Right lobe of liver (tissue), 6 donors: ENCODE results near the gene PGP. TPM values are rescaled to one million over a fixed set of nuclear protein-coding genes. Genes with fewer than 3 reads are reported as not detected.

ENCODE experiments used
- ATAC-seq, 4 donors: fragments of 200-7000 bp; cut with Tn5 transposase; one replicate each; pipeline ENCODE4 v1.9.1; 2020; ENCODE audit warnings: mild to moderate bottlenecking in 4 of 4, moderate library complexity in 4 of 4
- DNase-seq, 3 donors: peaks; one replicate each; pipeline ENCODE4 v3.0.0-alpha.2; 2020
- H3K27ac ChIP-seq, 3 donors: fragments of 200-600 bp; one replicate each; pipeline ENCODE4 v1.8.0; 2022
- H3K27me3 ChIP-seq, 2 donors: fragments of 200-600 bp; one replicate each; pipeline ENCODE4 v1.8.0; 2022
- H3K36me3 ChIP-seq, 4 donors: fragments of 200-600 bp; sonication (generic) in 1 of 4; one replicate each; pipeline versions ENCODE4 v1.5.1 to v1.8.0; 2017 to 2022; ENCODE audit warnings: control low read depth in 1 of 4
- H3K4me1 ChIP-seq, 4 donors: fragments of 200-600 bp; sonication (generic) in 1 of 4; one replicate each; pipeline versions ENCODE4 v1.5.1 to v1.8.0; 2017 to 2022; ENCODE audit warnings: control low read depth in 1 of 4
- H3K4me3 ChIP-seq, 3 donors: fragments of 200-600 bp; one replicate each; pipeline ENCODE4 v1.8.0; 2022
- H3K9me3 ChIP-seq, 4 donors: fragments of 200-600 bp; sonication (generic) in 1 of 4; one replicate each; pipeline versions ENCODE4 v1.5.1 to v1.8.0; 2017 to 2022; ENCODE audit warnings: control low read depth in 1 of 4
- POLR2A ChIP-seq: fragments of 450-650 bp; IDR thresholded peaks from one replicate; pipeline ENCODE4 v1.6.1; 2017; ENCODE audit warnings: antibody characterized with exemption, mild to moderate bottlenecking
- WGBS: methylation state at CpG from one replicate; pipeline ENCODE4 v1.1.6; 2018; ENCODE audit warnings: low coverage, low lambda C conversion rate; ENCODE audit not compliant: insufficient coverage; ENCODE audit errors: missing lambda C conversion rate; 5-methylcytosine and 5-hydroxymethylcytosine counted together
- intact Hi-C, 2 donors: fragments of 100-400 bp; cut with DNase I; formaldehyde crosslinking; loops; one replicate each; pipeline versions ENCODE4 v1.11.2 to v1.14.1; 2022
- total RNA-seq, 6 experiments: library from RNA; depleted of rRNA in 2 of 6; stranded (reverse); fragments of >200 nt in 2 of 6; fragmentation: NEBNext Ultra II Directional in 3 of 6; extraction: Animal tissue kit (Norgen Biotek cat#: 25700) in 3 of 6; gene quantifications; one replicate each; pipeline versions ENCODE4 v1.1.0 to v1.2.4, GENCODE V29; 2016 to 2023
- TF ChIP-seq, protein P1 (sequence below), 4 donors: fragments of 200-600 bp in 3 of 4; fragments of 450-650 bp in 1 of 4; IDR thresholded peaks; one replicate each; pipeline versions ENCODE4 v1.5.1 to v1.8.0; 2016 to 2022; ENCODE audit warnings: antibody characterized with exemption in 4 of 4, mild to moderate bottlenecking in 2 of 4
- donor health status: DM: no; HTN: yes; CAD: no.
- donor health status: DM: no; HTN: no; CAD: no.
- donor health status: DM: no; HTN: no; CAD: no.
- donor health status: DM: no; HTN: yes; CAD: no.
- donor health status: DM: no; HTN: yes; CAD: no.

Gene PGP
- total RNA-seq, 6 experiments from 2014 or later: 3.8 to 14.2 (median 6.9) TPM

DNA sequence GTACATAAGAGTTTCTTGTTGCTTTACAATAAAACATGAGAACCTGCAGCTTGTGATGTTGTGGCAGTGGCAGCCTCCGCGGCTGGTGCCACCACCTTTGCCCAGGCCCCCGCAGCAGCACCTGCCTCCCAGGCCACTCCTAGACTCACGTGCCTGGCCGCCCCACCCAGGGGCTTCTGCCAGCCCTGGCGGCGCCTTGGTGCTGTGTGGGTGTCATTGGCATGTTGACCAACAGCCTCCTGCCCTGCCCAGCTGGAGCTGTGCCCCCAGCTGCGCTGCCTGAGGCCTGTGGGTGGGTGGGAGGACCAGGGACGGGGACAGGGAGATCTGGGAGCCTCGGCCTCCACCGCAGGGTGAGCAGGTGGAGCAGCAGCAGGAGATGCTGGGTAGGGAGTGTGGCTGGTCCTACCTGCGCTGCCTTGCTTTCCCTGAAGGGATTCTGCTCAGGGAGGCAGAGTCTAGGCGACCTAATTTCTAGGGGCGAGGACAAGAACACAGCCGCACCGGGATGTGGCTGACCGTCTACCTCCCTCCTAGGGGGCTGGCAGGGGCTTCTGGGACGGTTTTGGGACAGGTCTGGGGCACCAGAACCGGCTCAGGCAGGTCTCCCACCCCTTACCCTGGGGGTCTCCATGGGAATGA lies 21.2 kb upstream of the PGP start:
- Histone ChIP-seq H3K9me3 (no peaks in the 10 kb centered on the region), H3K4me3 (no peak overlapping the region), H3K36me3 (peaks cover 0 to 39% (median 15%) of the 10 kb centered on the region in 4 donors), H3K27ac (no peak overlapping the region), H3K27me3 (no peaks in the 10 kb centered on the region), H3K4me1 (peaks cover 0 to 17% (median 0%) of the 10 kb centered on the region in 4 donors)
- 22% methylated on average over 4 of the region's 19 CpGs for WGBS
- ATAC-seq: no peak
- DNase-seq: peak in 1 of 3 donors; percentile 55
- TF ChIP-seq, protein P1, sequence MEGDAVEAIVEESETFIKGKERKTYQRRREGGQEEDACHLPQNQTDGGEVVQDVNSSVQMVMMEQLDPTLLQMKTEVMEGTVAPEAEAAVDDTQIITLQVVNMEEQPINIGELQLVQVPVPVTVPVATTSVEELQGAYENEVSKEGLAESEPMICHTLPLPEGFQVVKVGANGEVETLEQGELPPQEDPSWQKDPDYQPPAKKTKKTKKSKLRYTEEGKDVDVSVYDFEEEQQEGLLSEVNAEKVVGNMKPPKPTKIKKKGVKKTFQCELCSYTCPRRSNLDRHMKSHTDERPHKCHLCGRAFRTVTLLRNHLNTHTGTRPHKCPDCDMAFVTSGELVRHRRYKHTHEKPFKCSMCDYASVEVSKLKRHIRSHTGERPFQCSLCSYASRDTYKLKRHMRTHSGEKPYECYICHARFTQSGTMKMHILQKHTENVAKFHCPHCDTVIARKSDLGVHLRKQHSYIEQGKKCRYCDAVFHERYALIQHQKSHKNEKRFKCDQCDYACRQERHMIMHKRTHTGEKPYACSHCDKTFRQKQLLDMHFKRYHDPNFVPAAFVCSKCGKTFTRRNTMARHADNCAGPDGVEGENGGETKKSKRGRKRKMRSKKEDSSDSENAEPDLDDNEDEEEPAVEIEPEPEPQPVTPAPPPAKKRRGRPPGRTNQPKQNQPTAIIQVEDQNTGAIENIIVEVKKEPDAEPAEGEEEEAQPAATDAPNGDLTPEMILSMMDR (IDR thresholded peaks at IDR 0.05): no peak
- no peak for TF ChIP-seq POLR2A
- intact Hi-C loops: no loop called here

DNA sequence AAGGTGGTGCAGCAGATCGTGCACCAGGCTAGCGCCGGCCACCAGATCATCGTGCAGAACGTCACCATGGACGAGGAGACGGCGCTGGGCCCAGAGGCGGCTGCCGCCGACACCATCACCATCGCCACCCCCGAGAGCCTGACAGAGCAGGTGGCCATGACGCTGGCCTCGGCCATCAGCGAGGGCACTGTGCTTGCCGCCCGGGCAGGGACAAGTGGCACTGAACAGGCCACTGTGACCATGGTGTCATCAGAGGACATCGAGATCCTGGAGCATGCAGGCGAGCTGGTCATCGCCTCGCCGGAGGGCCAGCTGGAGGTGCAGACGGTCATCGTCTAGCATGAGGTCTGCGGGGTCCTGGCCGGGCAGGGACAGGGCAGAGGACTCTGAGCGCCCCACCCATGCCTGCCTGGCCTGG lies 20.6 kb upstream of the PGP start:
- H3K27ac ChIP-seq: no peak overlapping the region
- H3K9me3 ChIP-seq: no peaks in the 10 kb centered on the region
- 73% methylated on average over 3 of the region's 28 CpGs for WGBS
- H3K27me3 ChIP-seq: no peaks in the 10 kb centered on the region
- no peak for DNase-seq
- ATAC-seq: no peak
- no peak overlapping the region for H3K4me3 ChIP-seq
- no peak for TF ChIP-seq POLR2A
- TF ChIP-seq, protein P1 (IDR thresholded peaks at IDR 0.05): no peak
- intact Hi-C loops: no loop called here
- peaks cover 0 to 39% (median 14%) of the 10 kb centered on the region in 4 donors for H3K36me3 ChIP-seq
- H3K4me1 ChIP-seq: peaks cover 0 to 17% (median 0%) of the 10 kb centered on the region in 4 donors

DNA sequence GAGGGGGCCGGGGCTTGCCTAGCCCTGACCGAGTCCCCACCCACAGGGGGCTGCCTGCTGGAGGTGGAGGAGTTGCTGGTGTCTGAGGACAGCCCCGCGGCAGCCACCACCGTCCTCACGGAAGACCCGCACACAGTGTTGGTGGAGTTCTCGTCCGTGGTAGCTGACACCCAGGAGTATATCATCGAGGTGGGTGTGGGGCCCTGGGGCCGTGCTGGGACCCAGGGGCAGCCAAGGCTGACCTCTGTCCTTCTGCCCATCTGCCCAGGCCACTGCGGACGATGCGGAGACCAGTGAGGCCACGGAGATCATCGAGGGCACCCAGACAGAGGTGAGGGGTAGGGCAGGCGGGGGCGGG lies 20.2 kb upstream of the PGP start:
- Histone ChIP-seq H3K36me3 (peaks cover 0 to 40% (median 15%) of the 10 kb centered on the region in 4 donors), H3K4me3 (no peak overlapping the region), H3K27ac (no peak overlapping the region), H3K4me1 (peaks cover 0 to 17% (median 0%) of the 10 kb centered on the region in 4 donors), H3K9me3 (no peaks in the 10 kb centered on the region), H3K27me3 (no peaks in the 10 kb centered on the region)
- no peak for TF ChIP-seq POLR2A
- TF ChIP-seq, protein P1 (IDR thresholded peaks at IDR 0.05): no peak
- no CpG with 5 or more reads among the region's 18 CpGs for WGBS
- intact Hi-C loops: no loop called here
- ATAC-seq (no peak), DNase-seq (peak in 1 of 3 donors; percentile 53)

DNA sequence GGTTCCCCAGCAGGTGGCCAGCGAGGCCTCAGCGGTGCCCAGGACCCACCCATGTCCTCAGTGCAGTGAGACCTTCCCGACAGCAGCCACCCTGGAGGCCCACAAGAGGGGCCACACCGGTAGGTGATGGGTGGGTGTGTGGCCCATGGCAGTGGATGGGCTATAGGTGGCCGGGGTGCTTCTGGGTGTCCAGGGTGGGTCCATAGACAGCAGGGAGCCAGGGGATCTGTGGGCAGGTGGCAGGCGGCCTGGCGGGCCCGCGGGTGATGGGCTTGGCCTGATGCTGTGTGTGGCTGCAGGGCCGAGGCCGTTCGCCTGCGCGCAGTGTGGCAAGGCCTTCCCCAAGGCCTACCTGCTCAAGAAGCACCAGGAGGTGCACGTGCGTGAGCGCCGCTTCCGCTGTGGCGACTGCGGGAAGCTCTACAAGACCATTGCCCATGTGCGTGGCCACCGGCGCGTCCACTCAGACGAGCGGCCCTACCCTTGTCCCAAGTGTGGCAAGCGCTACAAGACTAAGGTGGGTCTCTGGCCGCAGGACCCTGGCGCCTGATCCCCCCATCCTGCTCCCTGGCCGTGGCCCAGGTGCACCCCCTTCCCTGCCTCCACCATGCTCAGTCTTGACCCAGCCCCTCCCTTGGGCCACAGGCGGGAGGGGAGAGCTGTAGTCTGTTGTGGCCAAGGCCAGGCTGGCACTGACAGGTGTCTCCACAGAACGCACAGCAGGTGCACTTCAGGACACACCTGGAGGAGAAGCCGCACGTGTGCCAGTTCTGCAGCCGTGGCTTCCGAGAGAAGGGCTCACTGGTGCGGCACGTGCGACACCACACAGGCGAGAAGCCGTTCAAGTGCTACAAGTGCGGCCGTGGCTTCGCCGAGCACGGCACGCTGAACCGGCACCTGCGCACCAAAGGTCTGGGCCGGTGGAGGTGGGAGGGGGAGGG lies 19.5 kb upstream of the PGP start:
- Histone ChIP-seq H3K9me3 (no peaks in the 10 kb centered on the region), H3K27ac (no peak overlapping the region), H3K27me3 (no peaks in the 10 kb centered on the region), H3K4me1 (peaks cover 0 to 17% (median 0%) of the 10 kb centered on the region in 4 donors), H3K4me3 (no peak overlapping the region), H3K36me3 (peaks cover 0 to 47% (median 17%) of the 10 kb centered on the region in 4 donors)
- peak in 1 of 3 donors; percentile 52 for DNase-seq
- 87% methylated on average over 3 of the region's 51 CpGs for WGBS
- ATAC-seq: no peak
- TF ChIP-seq, protein P1 (IDR thresholded peaks at IDR 0.05): no peak
- TF ChIP-seq POLR2A: no peak
- intact Hi-C loops: no loop called here
